HG02763 (cell line): ENCODE data around the gene TOR2A.
"Not testable (repeated sequence)": the region's sequence is repeated elsewhere in the genome, so short reads cannot be mapped to it uniquely, and the experiment has no call there.

ENCODE experiments used
- ATAC-seq: cut with Tn5 transposase; IDR thresholded peaks from one replicate; pipeline ENCODE4 v1.9.1; 2021; ENCODE audit warnings: mild to moderate bottlenecking, moderate library complexity; ENCODE audit not compliant: unreplicated experiment

The TOR2A gene

GRCh38 chr9:127734747-127735529, at the start of gene TOR2A:
Gene TOR2A (minus strand): TSS chr9:127735294. CDS start chr9:127735270, 24 bp downstream.
- peak; percentile 87 for ATAC-seq

- no peak for ATAC-seq
Observed at GRCh38 chr9:127783111-127784008, 48.3 kb upstream of the TOR2A start.

GRCh38 chr9:127781806-127782205, 46.7 kb upstream of the TOR2A start:
- no peak for ATAC-seq

- not testable (repeated sequence) for ATAC-seq
Observed at GRCh38 chr9:127780909-127781308, 45.8 kb upstream of the TOR2A start.

GRCh38 chr9:127780126-127780885, 45.2 kb upstream of the TOR2A start:
- ATAC-seq = no peak

GRCh38 chr9:127779136-127779981, 44.3 kb upstream of the TOR2A start:
- ATAC-seq = peak; percentile 40

GRCh38 chr9:127778280-127779135, 43.4 kb upstream of the TOR2A start, which contains the start of gene SH2D3C:
Gene SH2D3C (minus strand): TSS chr9:127778666. CDS start chr9:127778627, 39 bp downstream.
- ATAC-seq = peak; percentile 34

- ATAC-seq = no peak
Observed at GRCh38 chr9:127777368-127777980, 42.4 kb upstream of the TOR2A start.

- no peak for ATAC-seq
Observed at GRCh38 chr9:127776924-127777289, 41.8 kb upstream of the TOR2A start.

GRCh38 chr9:127776195-127776923, 41.3 kb upstream of the TOR2A start:
- ATAC-seq = peak; percentile 25

GRCh38 chr9:127773981-127774380, 38.9 kb upstream of the TOR2A start:
- ATAC-seq = no peak

GRCh38 chr9:127773272-127773671, 38.2 kb upstream of the TOR2A start:
- no peak for ATAC-seq

- ATAC-seq = no peak
Observed at GRCh38 chr9:127772603-127773002, 37.5 kb upstream of the TOR2A start.

GRCh38 chr9:127771570-127772189, 36.6 kb upstream of the TOR2A start:
- ATAC-seq = no peak

GRCh38 chr9:127770905-127771569, 35.9 kb upstream of the TOR2A start:
- peak; percentile 84 for ATAC-seq

- no peak for ATAC-seq
Observed at GRCh38 chr9:127770583-127770904, 35.5 kb upstream of the TOR2A start.

- ATAC-seq = no peak
Observed at GRCh38 chr9:127769929-127770582, 35.0 kb upstream of the TOR2A start.
